Gastrocnemius medialis (tissue), 4 donors: ENCODE measurements around the gene CERT1.

Experiments used
- POLR2A ChIP-seq, 2 donors: fragments of 450-650 bp; IDR thresholded peaks; one replicate each; pipeline ENCODE4 v1.6.1; 2017; ENCODE audit warnings: antibody characterized with exemption in 2 of 2, mild to moderate bottlenecking in 2 of 2, moderate library complexity in 2 of 2
- TF ChIP-seq, protein P1 (sequence below), 5 experiments: fragments of 450-650 bp in 3 of 5; fragments of 200-600 bp in 2 of 5; sonication (generic) in 2 of 5; IDR thresholded peaks in 4 of 5; conservative IDR thresholded peaks in 1 of 5; 1 replicate in 4 of 5; 2 replicates in 1 of 5; pipeline ENCODE4 v1.5.1; 2016 to 2019; ENCODE audit warnings: antibody characterized with exemption in 5 of 5, mild to moderate bottlenecking in 3 of 5, moderate library complexity in 3 of 5

GRCh38 chr5:75373862-75374261 lies 137.6 kb downstream of the CERT1 start:
- TF ChIP-seq, protein P1, sequence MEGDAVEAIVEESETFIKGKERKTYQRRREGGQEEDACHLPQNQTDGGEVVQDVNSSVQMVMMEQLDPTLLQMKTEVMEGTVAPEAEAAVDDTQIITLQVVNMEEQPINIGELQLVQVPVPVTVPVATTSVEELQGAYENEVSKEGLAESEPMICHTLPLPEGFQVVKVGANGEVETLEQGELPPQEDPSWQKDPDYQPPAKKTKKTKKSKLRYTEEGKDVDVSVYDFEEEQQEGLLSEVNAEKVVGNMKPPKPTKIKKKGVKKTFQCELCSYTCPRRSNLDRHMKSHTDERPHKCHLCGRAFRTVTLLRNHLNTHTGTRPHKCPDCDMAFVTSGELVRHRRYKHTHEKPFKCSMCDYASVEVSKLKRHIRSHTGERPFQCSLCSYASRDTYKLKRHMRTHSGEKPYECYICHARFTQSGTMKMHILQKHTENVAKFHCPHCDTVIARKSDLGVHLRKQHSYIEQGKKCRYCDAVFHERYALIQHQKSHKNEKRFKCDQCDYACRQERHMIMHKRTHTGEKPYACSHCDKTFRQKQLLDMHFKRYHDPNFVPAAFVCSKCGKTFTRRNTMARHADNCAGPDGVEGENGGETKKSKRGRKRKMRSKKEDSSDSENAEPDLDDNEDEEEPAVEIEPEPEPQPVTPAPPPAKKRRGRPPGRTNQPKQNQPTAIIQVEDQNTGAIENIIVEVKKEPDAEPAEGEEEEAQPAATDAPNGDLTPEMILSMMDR (IDR thresholded peaks at IDR 0.05 in 4 of 5, conservative IDR thresholded peaks at IDR 0.05 in 1 of 5), result no peak
- TF ChIP-seq POLR2A (IDR thresholded peaks at IDR 0.05), result no peak
